GM12874 (cell line): Measurements from ENCODE around the gene KCNQ5.

Experiments used
- CTCF ChIP-seq: IDR thresholded peaks from 2 replicates; pipeline ENCODE4 v1.5.1; 2011; ENCODE audit warnings: low read depth, mild to moderate bottlenecking, control low read depth, low read length, moderate library complexity; ENCODE audit not compliant: insufficient read depth

Gene KCNQ5

GRCh38 chr6:72849346-72849745 is 227.5 kb downstream of the KCNQ5 start:
- no peak for TF ChIP-seq CTCF

GRCh38 chr6:72850040-72850439 is 228.2 kb downstream of the KCNQ5 start:
- no peak for TF ChIP-seq CTCF

DNA sequence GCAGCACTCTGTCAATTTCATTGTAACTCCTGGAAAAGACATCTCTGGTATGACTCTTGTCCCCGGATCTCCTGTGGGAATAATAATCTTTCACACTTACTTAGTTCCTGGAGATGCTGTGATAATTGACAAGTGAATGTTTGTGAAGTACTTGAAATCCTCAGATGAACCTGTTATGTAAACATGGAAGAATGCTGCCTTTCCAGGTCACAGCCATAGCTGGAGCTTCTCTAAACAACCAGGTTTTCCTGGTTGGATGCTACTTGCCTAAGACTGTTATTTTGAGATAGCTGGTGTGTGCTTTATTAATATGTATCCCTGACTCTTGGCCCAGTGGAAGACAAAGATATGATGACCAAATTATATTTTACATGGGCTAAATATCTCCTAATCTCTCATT is 228.6 kb downstream of the KCNQ5 start:
- no peak for TF ChIP-seq CTCF

DNA sequence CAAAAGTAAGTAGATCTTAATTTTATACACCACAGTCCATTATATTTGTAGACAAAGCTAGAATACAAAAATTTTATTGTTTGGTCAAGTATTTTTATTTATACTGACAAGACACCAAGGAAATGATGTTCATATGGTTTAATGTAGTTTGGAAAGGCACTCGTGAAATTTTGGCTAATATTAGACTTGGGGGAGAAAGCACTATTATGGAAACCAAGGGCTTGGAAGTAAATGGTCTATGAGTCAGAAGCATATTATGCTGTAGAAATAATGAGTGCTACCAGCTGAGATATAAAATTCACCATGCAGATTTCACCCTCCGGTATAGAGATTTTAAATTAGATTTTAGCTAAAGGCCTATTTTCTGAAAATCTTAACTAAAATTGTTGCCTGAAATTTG is 233.6 kb downstream of the KCNQ5 start:
- no peak for TF ChIP-seq CTCF

- TF ChIP-seq CTCF: no peak
Measured at GRCh38 chr6:72856801-72857200, 234.9 kb downstream of the KCNQ5 start.

DNA sequence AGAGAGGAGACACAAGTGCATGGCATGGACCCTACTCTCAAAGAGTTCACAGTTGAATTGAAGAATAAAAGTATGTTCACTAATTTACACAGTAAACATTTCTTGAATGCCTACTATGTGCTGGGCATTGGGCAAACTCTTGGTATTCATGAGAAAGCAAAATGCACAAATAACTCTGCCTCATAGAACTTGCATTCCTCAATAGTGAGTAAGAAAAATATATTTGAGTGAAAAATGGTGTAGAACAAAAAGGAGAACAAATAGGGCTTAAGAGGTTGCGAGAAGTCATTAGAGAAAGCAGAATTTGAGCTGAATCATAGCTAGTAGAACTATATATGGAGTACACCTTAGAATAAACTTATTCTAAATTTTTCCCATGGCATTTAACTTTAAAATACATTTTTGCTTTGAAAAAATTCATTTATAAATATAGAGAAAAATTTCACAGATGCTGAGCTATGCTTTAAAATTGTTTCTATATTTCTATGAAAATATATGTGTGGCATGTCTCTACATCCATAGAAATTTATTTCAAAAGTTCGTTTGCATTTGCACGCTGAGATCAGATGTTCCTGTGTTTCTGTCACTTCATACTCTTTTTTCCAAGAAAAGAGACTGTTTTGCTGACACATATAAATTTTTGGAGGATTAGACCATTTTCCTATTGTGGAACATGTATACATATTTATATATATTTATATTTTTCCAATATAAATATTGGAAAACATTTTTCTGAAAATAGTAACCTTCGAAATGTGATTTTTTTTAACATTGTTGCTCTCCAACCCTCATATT is 236.1 kb downstream of the KCNQ5 start:
- no peak for TF ChIP-seq CTCF

GRCh38 chr6:72861059-72861458 is 239.2 kb downstream of the KCNQ5 start:
- no peak for TF ChIP-seq CTCF

DNA sequence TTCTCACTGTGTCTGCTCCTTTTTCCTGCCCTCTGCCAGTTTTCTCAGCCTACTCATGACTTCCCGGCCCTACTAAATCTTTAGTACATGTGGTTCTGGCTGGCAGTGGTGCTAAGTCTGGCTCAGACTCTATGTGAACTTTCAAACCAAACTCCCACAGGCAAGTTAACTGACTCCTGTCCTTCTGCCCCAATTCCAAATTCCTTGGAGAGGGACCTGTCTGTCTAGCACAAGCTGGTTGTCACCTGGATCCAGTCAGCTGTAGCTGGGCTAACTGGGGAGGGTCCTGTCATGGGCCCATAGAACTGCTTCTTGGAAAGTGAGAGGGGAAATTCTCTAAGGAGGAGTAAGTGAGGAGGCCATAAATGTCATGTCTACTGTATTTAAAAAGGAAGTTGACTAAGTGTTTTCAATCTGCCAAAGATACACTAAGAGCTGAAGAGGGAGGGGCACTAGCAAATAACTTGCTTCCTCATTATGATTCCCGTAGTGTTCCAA is 240.1 kb downstream of the KCNQ5 start:
- TF ChIP-seq CTCF: no peak
